Cerebellar nuclear complex (tissue), 1 donor: ENCODE data around the gene SESN3.
"Not testable (repeated sequence)": the region's sequence is repeated elsewhere in the genome, so short reads cannot be mapped to it uniquely, and the experiment has no call there.

ENCODE experiments used
- DNase-seq, 2 experiments: peaks; one replicate each; lab custom pipeline; 2025; lab: John Stamatoyannopoulos, UW

Gene SESN3

DNA sequence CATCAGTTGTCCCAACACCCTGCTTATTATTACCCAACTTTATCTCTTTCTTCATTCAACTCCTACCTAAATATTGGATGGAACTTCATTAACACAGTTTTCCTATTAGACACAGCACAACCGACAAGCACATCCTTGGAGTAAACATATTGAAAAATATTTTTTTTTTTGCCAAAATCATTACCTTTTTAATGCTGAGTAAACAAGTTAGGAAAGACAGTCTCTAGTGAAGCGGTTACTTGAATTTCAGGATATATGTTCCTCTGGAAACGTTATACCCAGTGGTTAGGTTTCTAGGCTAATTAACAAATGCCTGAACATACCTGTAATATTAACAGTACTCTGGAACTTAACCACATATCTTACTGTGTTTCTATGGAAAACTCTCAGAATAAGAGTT, 11.4 kb downstream of the SESN3 start:
- DNase-seq: no peak

DNA sequence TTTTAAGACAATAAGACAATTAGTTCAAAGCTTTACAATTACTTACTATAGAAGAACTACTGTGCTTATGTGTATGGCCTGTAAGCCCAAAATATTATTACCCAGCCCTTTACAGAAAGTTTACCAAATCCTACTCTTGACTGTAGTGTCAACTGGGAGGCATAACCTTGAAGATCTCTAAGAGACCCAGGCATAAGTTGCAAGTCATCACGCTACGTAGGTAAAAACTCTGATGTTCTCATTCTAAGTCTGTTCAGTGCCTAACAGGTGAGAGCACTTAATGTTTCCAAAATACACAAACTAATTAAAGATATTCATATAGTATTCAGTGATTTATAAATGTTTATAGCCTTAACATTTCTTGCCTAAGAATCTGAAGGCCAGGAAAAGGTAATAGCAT, 12.9 kb downstream of the SESN3 start:
- DNase-seq: no peak

DNA sequence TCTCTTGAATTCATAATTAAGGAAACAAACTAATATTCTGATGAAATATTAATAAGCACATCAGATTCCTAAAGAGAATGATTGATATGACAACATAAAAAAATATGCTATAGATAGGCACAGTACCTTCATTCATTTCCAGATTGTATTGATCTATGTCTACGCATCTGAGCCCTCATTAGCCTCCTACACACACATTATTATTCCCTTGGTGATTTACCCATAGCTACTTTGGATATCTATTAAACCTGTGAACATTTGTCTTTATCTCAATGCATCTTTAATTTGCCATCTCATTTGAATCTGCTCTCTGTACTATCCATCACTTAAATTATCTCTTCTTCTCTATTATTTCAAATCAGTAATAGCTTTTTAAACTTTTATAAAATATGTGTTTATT, 18.4 kb downstream of the SESN3 start:
- no peak for DNase-seq

DNA sequence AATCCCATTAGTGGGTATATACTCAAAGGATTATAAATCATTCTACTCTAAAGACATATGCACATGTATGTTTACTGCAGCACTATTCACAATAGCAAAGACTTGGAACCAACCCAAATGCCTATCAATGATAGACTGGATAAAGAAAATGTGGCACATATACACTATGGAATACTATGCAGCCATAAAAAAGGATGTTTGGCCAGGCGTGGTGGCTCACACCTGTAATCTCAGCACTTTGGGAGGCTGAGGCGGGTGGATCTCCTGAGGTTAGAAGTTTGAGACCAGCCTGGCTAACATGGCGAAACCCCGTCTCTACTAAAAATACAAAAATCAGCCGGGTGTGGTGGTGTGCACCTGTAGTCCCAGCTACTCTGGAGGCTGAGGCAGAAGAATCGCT, 21.5 kb downstream of the SESN3 start:
- not testable (repeated sequence) for DNase-seq

DNA sequence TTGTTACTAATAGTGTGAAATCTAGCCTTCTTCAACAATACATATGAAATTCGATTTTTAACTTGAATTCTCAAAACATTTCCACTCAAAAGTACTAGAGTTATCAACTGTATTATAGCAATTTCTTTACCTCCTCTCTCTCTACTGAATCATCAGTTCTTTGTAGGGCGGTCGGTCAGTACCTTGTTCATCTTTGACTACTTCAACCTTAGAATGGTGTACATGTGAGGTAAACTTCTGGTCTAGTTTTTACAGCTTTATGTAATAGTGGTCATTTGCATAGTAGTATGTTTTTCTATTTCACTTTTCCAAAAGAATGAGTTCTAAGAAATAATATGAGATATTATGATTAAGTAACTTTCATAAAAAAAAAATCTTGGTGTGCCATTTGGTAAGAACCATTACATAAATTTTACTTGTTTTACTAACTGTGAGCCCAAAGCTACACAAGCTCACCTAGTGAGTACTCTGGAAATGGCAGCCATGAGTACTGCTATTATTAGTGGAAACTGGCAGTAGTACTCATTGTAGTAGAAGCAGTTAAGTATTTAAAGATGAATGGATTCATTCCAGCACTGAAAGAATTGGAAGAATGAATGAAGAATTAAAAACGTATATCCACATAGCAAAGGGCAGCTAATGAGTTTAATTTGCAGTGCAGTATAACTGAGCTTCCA, 30.1 kb downstream of the SESN3 start:
- DNase-seq: no peak

DNA sequence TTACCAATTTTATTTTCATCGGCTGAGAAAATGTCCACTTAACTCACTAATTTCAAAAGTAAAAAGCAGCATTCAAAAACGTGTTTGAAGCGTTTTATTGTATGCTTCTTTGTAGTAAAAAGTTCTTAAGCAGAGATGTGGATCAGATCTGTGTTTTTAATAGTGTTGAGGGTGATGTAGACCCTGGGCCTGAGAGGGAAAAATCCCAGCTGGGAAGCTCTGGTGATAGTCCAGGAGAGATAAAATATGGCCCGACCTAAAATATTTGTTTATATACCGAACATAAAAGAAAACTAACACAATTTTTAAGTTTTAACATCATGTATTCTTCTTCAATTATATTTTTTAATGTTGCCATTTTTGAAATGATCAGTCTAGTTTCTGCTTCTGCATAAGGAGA, 35.2 kb downstream of the SESN3 start:
- DNase-seq: no peak

DNA sequence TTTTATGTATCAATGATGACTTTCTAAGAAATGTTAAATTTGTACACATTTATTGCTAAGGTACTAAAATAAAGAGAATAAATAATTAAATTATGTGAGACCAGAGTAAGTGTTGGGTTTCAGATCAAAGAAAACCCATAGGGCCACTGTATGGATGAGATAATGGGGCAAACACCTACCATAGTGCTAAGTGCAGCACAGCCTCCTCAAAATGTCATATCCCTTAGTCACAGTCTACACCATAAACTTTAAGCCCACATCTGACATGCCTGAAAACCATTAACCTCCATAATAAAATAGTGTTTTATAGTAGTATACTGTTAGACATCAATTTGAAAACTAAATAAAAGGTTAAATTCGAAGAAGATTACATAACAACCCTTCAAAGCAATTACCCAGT, 37.5 kb downstream of the SESN3 start:
- DNase-seq: no peak

DNA sequence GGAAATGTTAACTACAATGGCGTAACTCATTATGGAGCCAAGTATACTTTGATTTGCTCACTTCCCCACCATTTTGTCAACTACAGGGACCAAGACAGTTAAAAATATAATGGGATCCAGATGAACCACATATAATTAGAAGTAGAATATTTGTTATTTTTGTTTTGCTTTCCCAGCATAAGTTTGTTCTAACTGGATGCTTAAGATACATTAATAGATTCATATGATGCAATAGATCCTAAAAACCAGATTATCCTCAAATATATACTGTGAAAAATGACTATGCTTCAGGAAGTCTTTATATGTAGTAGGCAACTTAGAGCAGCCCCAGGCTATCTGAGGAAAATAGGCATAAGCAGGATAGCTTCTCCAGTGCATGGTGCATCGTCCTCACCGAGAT, 38.3 kb downstream of the SESN3 start:
- DNase-seq: no peak

DNA sequence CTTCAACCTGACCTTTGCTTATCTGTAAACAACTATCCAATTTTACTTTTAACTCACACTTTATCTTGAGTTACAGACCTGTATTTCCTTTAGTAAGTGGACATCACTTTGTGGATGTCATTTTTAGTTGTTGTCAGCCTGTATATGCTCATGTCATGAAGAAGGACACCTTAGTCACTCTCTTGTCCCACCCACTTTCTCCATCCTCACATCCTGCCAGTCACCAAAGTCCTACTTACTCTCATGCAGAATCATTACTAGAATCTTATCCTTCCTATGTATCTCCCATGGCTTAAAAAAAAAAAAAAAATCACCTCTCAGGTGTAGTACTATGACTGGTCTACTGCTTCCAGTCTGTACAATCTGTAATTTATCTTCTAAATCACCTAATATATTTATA, 43.3 kb downstream of the SESN3 start:
- DNase-seq: no peak

DNA sequence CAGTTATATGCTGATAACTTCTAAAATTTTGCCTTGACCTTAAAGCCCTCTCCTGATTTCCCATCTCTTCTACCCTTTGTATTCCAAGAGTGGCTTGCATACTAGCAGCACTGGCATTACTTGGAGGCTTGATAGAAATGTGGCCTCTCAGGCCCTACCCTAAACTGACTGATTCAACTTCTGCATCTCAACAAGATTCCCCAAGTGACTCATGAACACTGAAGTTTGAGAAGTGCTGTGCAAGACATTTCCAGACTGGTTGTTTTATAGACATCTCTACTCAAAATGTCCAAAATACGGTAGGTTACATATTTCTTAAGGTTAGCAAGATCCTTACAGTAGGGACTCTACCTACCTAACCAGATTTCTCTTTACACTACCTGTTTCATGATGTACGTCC, 48.6 kb downstream of the SESN3 start:
- DNase-seq: no peak

DNA sequence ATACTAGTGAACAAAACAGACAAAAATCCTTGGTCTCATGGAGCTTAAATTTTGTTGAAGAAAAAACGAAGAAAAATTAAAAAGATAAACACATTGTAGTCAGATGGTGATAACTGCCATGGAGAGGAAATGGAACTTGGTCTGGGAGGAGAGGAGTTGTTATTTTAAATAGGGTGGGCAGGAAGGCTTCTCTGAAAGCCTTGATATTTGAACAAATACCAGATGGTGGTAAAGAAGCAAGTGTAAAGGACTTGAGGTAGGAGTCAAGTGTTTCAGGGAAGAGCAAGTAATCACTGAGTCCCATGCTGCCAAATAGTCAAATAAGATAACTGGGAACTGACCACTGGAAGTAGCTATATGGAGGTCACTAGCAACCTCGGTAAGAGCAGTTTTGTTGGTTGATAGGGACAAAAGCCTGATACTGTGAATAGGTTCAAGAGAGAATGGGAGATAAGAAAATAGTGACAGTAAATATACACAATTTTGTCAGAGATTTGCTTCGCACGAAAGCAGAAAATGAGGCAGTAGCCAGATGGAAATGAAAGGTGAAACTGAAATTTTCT, 55.1 kb downstream of the SESN3 start:
- no peak for DNase-seq

DNA sequence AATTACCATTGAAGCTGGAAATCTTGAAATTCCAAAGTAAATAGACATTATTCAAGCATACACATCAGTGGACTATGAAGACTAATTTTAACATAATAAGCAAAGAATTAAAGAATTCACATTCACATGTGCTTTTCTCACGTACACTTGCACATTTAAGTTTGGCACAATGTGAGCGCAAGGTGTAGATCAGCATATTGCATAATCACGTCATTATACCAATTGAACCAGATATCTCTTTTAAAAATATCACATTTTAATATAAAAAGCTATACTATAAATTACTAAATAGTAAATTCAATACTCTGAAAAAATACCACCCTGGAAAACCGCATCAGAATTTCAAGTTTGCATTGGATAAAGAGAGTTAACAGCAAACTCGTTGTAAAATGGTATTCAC, 60.7 kb downstream of the SESN3 start:
- no peak for DNase-seq

DNA sequence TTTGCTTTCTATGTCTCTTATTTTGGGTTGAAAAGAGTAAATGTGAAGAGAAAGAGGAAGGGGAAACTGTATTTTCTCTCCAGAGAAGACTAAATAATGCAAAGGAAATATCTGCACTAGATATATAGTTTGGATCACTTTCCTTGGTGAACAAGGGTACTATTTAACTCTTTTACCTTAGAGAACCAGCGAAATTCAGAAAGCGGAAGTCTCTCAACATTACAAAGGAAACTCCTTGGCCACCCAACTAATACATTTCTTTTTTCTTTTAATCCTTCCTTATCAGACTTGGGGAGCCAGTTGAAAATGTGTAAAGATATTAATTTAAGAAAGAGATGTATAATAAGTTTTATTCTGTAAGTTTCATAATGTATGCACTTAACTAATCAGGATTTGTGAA, 64.2 kb downstream of the SESN3 start:
- no peak for DNase-seq

DNA sequence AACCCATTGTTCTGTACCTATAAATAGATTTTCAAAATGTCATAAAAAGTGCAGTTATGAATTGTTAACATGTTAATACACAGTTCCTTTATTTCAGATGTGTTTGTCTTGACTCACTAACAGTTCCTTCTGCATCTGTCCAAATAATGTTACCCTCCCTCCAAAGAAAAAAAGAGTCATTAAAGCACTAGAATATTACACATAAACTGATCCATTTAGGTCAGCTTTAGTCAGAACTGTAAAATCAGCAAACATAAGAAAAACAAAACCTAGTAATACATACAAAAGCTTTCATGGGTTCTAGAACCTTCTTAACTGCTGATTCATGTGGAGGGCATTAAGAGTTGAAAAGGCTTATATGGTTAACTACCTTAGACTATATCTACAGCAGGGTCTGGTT, 65.4 kb downstream of the SESN3 start:
- DNase-seq: no peak

DNA sequence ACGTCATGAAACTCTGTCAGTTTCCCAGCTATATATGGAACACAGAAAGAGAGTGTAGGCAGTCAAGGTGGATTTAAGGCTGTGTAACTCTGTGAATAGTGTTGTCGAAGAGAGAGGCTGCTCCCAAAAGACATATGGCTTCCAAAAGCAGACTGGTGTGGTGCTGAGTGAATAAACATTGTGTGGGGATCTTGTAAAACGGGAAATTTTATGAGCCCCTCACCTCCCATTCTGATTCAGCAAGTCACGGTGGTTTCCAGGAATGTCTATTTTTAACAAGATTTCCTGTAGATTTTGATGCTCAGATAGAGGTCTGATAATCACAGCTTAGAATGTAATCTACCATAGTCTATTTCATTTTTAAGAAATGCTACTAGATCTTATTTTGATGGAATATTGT, 67.9 kb downstream of the SESN3 start:
- no peak for DNase-seq

DNA sequence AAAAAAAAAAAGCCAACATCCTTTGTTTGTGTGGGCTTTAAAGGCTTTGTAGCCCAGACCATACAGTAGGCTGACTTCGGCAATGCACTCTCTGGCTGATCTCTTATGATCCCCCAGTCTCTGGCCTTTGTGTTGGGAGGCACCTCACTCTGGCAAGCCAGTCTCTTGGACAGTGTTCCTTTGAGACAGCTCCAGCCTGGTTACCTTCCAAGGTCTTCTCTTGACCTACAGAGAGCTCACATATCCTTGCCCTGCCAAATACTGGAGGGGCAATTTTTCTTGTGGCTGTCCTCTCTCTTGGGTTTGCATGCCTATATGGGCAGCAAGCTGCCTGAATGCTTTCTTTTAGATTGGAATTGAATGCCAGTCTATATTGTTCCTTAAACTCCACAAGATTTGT, 69.8 kb downstream of the SESN3 start:
- DNase-seq: no peak

DNA sequence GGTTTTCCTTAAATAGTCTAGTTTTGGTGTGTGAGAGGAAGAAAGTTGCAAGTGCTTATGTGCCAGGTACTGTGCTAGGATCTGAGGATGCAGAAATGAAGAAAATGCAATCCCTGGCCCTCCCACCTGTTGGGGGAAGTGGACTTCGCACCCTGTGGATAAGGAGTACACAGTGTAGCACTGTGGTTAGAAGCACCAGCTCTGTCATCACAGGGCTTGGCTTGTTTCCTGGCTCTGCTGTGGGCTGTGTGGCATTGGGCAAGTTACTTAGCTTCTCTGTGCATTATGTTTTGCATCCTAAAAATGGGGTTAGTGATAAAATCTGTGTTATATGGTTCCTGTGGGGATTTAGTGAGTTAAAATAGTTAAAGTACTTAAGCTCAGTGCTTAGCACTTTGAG, 73.2 kb downstream of the SESN3 start:
- DNase-seq: no peak

DNA sequence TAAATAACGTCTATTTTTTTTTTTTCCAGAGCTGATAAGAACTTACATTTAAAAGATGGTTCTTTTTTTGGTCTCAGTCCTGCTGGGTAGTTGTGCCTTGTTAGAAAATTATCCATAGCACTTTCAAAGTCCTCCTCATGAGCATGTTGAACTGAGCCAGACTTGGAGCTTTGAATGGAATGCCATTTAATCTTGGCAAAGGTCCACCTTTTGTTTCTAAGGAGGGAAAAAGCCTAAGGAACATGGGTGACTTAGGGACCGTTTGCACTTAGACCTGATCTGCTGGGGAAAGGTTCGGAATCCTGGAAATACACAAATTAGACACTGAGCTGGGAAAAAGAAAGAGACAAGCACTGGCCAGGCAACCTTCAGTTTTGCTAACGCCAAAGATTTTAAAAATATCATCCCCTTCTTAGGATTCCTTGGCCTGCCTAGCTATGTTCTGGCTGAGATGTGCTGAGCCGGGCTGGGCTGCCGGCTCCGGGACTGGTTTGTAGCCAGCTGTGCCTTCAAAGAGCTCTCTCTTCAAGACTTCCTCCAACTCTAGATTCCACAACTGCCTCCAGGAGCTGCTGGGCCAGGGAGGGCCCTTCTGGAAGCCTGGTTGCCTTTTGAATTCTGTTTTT, 74.0 kb downstream of the SESN3 start:
- no peak for DNase-seq

DNA sequence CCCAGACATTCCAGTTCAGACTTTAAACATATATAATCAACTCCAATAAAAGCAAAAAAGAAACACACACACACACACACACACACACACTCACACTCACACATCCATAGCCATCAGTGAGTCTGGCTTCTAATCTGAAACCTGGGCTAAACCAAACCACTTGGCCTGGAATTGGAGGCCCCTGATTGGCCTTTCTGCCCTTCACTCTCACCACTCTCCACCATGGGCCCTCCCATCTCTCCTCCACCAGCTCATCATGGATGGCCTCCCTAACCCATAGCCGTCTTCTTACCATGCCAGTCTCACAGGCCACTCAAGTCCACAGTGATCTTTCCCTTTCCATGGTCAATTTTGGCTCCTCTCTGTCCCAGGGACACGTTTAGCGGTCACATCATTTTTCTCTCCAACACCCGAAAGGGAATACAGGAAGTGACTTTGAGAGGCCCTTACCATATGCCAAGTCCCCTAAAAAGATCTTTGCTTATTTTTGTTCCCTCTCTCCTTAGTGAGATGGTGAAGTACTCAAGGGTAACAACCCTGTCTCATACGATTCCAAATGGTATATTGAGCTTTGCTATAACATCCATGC, 74.8 kb downstream of the SESN3 start:
- DNase-seq: no peak

DNA sequence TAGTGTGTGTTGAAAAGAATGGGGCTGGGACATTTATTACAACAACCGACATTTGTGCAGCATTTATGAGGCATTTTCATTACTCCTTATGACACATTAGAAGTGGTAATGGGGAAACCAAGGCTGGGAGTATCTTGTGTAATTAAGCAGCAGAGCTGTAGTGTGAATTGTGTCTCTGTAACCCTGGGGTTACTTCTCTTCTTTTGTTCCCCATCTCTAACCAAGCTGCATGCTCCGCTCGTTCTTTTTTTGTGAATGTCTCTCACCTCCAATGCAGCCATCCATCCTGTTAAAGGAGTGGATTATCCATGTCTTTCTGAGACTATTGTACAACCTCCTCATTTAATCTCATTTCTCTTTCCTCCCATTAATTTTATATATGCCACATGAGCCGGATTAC, 75.6 kb downstream of the SESN3 start:
- DNase-seq: no peak

DNA sequence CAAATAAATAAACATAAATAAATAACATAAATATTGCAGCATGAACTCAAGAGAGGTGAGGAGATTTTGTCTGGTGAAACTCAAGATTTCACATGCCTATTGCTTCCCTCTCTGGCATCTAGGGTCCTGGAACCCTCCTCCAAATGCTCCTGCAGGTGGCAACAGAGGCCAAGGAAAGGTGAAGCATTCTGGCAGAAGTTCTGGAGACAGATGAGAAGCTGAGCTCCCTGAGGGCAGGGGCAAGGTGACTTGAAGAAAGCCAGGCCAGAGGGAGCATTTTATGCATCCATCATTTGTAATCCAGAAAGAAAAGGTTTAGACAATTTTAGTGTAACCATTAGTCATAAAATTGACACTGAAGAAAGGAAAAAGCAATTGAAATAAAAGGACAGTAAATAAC, 76.5 kb downstream of the SESN3 start:
- no peak for DNase-seq

DNA sequence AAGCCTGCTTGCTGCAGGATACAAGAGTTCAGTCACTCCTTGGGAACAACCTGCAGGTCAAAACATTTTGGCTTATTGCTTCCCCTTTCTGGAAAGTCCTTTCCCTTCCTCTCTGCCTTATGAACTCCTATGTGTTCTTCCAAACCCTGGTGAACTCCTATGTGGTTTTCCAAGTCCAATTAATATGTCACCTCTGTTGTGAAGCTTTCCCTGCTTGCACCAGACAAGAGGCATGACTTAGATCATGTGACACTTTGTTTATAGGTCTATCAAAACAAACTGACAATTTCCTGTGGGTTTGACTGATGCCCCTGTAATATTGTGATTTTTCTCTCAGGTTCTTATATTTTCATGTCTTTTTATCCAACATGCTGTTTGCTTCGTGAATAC, 77.2 kb downstream of the SESN3 start:
- no peak for DNase-seq
